Amygdala (tissue), 56 donors: ENCODE data around the gene PNPLA6.
"Not testable (repeated sequence)": the region's sequence is repeated elsewhere in the genome, so short reads cannot be mapped to it uniquely, and the experiment has no call there.

ENCODE experiments used
- DNase-seq, 56 donors: peaks; one replicate each; lab custom pipeline; 2025; lab: John Stamatoyannopoulos, UW

PNPLA6 gene

DNA sequence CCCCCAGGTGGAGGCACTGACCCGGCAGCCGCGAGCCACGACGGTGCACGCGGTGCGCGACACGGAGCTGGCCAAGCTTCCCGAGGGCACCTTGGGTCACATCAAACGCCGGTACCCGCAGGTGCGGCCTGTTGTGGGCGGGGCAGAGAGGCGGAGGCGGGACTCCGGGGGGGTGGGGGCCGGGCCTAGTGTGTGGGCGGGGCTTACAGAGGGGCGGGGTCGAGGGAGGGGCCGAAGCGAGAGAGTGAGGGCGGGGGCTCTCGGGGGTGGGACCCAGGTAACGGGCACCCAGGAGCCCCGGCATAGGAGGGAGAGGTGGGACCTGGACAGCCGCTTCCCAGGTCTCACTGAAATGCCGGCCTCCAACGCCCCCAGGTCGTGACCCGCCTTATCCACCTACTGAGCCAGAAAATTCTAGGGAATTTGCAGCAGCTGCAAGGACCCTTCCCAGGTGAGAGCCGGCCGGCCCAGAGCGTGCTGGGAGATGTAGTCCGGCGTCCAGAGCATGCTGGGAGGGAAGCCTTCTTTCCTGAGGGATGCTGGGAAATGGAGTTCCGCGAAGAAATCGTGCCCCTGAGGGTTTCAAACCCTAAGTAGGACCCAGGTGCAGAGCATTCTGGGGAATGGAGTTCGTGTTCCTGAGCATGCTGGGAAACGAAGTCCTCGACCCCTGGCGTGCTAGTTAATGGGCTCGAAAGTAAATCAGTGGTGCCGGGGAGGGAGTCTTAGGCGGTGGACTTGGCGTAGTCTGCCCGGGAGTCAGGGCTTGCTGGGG lies 15.7 kb downstream of the PNPLA6 start:
- DNase-seq = peak in 49 of 56 donors; percentile 1 to 83 (median 51)

DNA sequence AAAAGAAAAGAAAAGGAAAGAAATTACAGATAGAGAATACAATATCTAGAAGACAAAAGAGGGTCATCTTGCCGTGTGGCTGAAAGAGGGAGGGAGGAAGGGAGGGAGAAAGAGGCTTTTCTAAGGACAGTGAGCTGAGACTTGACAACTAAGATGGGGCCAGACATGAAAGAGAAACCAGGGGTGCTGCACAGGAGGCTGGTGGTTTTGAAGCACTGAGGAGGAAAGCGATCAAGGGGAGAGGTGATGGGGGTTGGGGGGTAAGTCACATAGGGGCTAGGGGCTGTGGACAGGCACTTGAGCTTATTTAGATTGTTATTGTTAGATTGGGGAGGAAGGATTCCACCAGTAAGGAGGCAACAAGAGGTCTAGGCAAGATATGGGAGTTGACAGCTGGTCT lies 17.3 kb downstream of the PNPLA6 start:
- DNase-seq = no peak

DNA sequence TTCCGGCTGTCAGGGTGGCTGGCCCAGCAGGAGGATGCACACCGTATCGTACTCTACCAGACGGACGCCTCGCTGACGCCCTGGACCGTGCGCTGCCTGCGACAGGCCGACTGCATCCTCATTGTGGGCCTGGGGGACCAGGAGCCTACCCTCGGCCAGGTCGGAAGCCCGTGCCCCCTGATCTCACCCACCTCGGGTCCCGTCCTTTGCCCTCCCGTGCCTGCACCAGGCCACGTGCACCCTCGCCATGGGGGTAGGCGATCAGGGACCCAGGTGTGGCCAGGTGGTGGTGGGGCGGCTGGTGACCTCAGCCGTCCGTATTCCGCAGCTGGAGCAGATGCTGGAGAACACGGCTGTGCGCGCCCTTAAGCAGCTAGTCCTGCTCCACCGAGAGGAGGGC lies 19.0 kb downstream of the PNPLA6 start:
- DNase-seq = no peak

DNA sequence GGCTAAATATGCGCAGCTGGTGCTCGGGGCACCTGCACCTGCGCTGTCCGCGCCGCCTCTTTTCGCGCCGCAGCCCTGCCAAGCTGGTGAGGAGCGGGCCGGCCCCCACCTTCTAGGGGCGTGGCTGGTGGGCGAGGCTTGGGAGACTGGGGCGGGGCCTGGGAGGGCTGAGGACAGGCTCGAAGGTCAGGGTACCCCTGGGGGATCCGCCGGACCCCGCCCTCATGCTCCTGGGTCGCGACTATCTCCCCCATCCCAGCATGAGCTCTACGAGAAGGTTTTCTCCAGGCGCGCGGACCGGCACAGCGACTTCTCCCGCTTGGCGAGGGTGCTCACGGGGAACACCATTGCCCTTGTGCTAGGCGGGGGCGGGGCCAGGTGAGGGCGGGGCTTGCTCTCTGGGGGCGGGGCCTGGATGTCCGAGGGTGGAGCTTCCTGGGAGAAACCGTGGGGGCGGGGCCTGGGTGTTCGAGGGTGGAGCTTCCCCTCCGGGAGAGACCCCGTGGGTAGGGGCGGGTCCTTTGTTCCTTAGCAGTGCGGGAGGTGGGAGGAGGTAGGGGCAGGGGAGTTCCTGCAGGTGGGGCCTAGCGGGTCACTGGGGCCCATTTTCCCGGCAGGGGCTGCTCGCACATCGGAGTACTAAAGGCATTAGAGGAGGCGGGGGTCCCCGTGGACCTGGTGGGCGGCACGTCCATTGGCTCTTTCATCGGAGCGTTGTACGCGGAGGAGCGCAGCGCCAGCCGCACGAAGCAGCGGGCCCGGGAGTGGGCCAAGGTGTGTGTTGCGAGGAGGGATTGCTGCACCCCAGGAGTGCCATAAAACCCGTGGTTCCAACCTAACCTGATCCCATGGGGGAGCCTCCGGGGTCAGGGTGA lies 19.7 kb downstream of the PNPLA6 start:
- peak in 2 of 56 donors; percentile 3 to 56 for DNase-seq

DNA sequence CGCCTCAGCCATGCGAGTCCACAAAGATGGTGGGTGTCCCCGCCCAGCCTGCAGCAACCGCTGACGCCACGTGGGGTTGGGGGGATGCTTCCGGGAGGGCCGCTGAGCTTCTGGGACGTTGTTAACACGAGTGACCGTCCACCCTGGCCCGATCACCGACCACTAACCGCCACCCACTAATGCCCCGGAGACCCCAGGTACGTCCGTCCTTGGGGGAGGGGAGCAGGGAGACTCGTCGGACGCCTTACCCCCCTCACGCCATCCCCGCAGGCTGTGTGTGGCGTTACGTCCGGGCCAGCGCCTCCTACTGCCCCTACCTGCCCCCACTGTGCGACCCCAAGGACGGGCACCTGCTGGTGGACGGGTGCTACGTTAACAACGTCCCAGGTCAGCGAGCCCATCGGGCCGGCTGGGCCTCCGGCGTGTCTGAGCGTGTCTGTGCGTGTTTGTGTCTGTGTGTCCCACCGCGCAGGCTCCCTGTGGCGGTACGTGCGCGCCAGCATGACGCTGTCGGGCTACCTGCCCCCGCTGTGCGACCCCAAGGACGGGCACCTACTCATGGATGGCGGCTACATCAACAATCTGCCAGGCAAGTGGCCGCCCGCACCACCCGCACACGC lies 21.3 kb downstream of the PNPLA6 start:
- no peak for DNase-seq

DNA sequence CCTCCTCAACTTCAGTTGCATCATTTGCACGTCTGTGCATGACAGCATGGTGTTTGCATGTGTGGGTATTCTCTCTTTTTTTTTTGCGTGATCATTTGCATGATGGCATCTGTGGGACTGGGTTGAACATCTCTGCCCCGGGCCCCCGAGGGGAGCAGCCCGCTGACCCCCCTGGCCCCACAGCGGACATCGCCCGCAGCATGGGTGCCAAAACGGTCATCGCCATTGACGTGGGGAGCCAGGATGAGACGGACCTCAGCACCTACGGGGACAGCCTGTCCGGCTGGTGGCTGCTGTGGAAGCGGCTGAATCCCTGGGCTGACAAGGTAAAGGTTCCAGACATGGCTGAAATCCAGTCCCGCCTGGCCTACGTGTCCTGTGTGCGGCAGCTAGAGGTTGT lies 23.1 kb downstream of the PNPLA6 start:
- no peak for DNase-seq

DNA sequence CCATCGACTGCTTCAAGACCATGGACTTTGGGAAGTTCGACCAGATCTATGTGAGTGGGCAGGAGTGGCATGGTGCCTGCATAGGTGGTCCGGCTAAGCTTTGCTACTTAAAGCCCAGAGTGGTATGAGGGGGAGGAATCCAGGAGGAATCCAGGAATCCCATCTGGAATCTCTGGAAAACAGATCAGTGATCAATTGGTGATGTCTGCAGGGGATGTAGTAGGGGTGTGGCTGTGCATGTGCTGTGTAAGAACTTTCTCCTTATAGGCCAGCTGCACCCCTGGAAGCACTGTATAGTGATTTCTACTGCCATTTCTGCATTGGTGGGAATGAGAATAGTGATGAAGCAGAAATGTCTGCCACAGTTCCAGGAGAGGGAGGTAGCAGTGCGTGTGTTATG lies 23.6 kb downstream of the PNPLA6 start:
- DNase-seq = no peak

DNA sequence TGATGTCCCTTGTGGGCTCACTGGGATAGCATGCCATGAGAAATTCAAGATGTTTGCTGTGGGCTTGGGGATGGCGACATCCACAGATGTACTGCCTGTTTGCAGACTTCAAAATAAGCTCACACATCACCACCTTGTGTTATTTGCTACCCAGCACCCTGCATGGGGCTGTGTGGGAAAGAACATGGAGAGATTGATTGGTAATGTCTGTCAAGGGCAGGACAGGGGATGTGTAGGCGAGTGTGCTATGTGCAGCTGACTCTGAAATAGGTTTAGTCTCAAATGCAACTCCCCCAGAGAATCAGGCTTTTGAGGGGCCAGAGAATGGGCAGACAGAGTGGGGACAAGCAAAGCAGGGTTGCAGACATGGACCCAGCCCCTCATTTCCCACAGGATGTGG lies 24.7 kb downstream of the PNPLA6 start:
- peak in 1 of 56 donors; percentile 17 for DNase-seq

DNA sequence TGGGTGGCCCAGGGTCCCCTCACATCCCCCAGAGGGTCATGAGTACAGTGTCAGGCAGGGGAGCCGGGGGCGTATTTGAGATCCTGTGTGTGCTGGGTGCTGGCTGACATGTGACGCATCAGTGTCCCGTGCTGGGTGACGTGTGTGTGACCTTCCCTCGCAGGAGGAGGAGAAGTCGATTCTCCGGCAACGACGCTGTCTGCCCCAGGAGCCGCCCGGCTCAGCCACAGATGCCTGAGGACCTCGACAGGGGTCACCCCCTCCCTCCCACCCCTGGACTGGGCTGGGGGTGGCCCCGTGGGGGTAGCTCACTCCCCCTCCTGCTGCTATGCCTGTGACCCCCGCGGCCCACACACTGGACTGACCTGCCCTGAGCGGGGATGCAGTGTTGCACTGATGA lies 25.8 kb downstream of the PNPLA6 start:
- no peak for DNase-seq

DNA sequence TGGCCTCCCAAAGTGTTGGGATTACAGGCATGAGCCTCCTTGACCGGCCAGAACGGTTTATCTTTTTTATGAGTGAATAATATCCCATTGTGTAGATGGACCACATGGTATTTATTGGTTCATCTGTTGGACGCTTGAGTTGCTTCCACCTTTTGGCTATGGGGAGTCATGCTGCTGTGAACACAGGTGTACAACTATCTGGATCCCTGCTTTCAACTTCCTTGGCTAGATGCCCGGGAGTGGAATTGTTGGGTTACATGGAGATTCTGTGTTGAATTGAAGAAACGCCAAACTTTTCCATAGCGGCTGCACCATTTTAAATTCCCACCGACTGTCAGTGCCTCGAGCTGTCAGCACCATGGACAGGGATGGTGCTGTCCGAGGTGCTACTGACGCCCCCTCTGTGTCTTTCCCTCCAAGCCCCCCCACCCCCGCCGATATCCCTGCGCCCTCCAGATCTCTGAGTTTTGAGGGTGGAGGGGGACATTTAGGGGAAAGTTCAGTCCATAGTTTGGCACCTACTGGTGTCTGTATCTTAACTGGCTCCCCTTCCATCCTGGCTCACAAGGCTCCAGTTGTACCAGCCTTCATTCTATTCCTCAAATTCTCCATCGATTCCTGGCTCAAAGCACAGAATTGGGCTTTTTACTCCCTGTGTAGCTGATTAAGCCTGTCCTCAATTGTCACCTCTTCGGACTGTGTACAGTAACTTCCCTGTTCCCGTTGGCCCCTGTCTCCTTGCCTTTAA lies 27.3 kb downstream of the PNPLA6 start:
- no peak for DNase-seq

DNA sequence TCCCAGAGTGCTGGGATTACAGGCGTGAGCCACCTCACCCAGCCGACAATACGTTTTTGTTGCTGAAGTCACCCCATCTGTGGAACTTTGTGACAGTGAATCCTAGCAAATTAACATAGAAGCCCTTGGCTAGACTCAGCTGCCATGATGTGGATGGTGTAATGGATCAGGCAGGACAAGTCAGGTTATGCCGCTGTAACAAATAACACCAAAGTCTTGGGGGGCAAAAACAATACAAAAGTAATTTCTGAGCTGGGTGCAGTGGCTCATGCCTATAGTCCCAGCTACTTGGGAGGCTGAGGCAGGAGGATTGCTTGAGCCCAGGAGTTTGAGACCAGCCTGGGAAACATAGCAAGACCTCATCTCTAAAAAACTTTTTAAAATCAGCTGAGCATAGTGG lies 29.3 kb downstream of the PNPLA6 start:
- no peak for DNase-seq

DNA sequence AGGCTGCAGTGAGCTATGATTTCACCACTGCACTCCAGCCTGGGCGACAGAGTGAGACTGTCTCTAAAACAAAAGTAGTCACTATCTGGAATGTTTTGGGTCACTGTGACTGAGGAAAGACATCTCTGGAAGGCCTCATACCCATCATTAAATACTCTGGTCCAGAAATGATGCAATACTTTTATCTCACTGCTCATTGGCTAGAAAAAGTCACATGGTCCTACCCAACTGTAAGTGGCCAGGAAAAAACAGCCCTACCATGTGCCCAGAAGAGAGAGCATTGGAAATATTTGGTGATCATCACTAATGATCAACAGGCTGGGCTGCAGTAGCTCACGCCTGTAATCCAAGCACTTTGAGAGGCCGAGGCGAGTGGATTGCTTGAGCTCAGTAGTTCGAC lies 29.8 kb downstream of the PNPLA6 start:
- DNase-seq = no peak

DNA sequence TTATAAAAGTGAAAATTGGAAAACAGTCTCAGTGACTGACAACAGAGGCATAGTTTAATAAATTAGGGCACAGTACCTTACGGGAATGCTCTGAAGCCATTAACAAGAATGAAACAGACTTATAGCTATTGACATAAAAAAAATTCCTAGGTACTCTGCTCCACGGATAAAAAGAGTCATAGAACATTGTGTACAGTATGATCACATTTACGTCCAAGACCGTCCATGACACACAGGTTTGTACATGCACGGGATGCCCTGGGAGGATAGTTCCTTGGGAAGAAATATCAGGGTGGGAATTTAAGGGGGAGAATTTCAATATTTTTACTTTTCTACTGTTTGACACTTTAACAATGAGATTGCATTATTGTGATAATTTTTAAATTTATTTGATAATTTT lies 35.2 kb downstream of the PNPLA6 start:
- no peak for DNase-seq

DNA sequence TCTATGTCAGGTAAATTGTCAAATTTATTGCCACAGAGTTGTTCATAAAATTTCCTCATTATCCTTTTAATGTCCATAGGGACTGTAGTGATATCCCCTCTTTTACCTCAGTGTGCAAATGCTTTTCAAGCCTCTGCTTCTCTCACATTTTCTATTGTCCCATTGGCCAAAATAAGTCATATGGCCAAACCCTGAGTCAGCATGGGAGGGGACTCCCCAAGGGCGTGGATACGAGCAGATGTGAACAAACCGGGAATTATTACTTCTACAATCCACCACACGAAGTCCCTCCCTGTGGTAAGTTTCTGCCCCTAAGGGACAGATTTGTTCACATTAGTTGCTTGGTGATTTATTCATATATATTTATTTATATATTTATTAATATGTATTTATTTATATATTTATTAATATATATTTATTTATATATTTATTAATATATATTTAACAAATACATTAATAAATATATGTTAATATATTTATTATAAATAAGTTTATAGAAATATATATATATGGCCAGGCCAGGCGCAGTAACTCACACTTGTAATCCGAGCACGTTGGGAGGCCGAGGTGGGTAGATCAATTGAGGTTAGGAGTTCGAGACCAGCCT lies 40.0 kb downstream of the PNPLA6 start:
- no peak for DNase-seq

DNA sequence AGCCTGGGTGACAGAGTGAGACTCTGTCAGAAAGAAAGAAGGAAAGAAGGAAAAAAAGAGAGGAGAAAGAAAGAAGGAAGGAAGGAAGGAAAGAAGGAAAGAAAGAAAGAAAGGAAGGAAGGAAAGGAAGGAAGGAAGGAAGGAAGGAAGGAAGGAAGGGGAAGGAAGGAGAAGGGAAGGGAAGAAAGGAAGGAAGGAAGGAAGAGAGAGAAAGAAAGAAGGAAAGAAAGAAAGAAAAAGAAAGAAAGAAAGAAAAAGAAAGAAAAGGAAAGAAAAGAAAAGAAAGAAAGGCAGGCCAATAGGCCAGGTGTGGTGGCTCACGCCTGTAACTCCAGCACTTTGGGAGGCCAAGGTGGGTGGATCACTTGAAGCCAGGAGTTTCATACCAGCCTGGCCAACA lies 41.9 kb downstream of the PNPLA6 start:
- not testable (repeated sequence) for DNase-seq

DNA sequence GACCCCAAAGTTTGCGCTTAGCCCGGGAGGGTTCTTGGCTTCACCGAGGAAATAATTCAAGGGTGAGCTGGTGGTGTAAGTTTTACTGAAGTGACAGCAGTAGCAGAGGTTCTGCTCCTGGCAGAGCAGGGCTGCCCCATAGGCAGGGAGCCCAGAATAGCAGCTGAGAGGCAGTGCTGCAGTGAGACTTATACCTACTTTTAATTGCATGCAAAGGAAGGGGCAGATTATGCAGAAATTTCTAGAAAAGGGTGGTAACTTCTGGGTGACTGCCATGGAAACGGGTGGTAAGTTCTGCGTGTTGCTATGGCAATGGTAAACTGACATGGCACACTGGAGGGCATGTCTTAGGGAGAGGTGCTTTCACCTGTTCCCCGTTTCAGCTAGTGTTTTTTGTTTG lies 42.6 kb downstream of the PNPLA6 start:
- no peak for DNase-seq

DNA sequence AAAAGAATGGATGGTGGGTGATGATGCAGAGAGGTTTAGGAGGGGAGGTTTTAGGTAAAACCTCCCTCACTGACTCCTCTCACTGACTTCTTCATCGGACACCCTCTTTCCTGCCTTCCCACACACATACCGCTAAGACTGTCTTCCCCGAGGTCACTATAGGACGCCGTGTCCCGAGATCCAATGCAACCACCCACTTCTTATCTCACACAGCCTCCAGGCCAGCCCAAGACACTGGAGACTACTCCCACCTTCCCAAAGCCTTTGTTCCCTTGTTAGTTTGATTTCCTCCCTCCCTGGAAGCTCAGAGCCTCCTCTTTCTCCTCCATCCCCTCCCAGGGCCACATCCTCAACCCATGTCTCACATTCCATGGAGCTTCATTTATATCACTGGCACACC lies 43.7 kb downstream of the PNPLA6 start:
- DNase-seq = no peak

DNA sequence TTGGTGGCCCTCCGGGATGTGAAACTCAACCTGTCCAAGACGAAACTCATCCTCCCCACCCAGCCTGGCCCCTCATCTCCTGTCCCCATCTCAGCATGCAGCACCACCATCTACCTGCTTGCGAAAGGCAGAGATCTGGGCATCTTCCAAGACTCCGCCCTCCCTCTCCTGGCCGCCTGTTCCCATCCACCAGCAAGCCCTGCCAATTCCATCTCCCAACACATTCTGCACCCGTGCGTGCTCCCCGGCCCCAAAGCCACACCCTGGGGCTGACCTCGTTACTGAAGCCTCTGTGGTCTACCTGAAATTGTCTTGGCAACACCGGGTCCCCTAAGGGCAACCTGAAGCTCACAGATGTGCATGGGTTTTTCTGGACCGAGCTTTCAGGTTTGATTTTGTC lies 46.9 kb downstream of the PNPLA6 start:
- DNase-seq = no peak

DNA sequence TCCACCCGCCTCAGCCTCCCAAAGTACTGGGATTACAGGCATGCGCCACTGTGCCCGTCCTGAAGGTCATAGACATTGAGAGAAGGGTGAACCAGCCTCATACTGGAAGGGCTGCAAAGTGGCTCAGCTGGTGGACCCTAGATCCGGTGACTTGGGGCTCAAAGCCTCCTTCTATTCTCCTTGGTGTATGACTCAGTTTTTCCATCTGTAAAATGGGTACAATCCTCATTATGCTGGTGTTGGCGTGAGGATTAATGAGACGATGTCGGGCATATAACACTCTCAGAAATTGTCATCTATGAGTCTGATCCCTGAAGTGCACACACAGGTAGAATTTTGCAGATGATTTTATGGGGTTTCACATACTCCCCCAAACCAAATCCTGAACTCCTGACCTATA lies 54.3 kb downstream of the PNPLA6 start:
- no peak for DNase-seq

DNA sequence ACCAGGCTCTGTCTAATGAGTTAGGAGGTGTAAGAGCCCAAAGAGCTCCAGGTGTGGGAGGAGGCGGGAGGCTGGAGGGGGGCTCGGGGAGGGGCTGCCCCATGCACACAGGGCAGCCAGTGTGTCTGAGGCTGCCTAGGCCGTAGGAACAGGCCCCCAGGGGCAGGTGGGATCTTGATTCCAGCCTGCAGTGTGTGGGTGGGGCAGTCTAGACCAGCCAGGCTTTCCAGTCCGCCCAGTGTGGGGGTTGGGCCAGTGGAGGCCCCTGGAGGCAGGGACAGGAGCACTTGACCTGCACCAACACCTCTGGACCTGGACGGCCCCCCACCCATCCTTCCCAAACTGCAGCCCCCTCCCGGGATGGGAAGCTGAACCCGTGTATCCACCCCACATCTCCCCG lies 54.7 kb downstream of the PNPLA6 start:
- DNase-seq = no peak
